Endothelial cell (in vitro differentiated cells): Measurements from ENCODE around the gene PDZD8. TPM values are rescaled to one million over a fixed set of nuclear protein-coding genes. Genes with fewer than 3 reads are reported as not detected.

ENCODE experiments used
- DNase-seq: peaks from one replicate; pipeline ENCODE4 v3.0.0; 2021; ENCODE audit warnings: low spot score
- H3K27ac Mint-ChIP-seq: one replicate; pipeline ENCODE4 v1.8.0; 2021; ENCODE audit warnings: mixed read lengths, inconsistent platforms; ENCODE audit not compliant: unreplicated experiment
- H3K27me3 Mint-ChIP-seq: one replicate; pipeline ENCODE4 v1.8.0; 2021; ENCODE audit warnings: mild to moderate bottlenecking, moderate library complexity, mixed read lengths, inconsistent platforms; ENCODE audit not compliant: unreplicated experiment
- H3K36me3 Mint-ChIP-seq: one replicate; pipeline ENCODE4 v1.8.0; 2021; ENCODE audit warnings: mild to moderate bottlenecking, low read depth, mixed read lengths, inconsistent platforms; ENCODE audit not compliant: unreplicated experiment
- H3K4me1 Mint-ChIP-seq: one replicate; pipeline ENCODE4 v1.8.0; 2021; ENCODE audit warnings: mild to moderate bottlenecking, mixed read lengths, inconsistent platforms; ENCODE audit not compliant: unreplicated experiment
- H3K4me3 Mint-ChIP-seq: one replicate; pipeline ENCODE4 v1.8.0; 2021; ENCODE audit warnings: mild to moderate bottlenecking, mixed read lengths, inconsistent platforms; ENCODE audit not compliant: unreplicated experiment
- H3K9me3 Mint-ChIP-seq: one replicate; pipeline ENCODE4 v1.8.0; 2021; ENCODE audit warnings: mixed read lengths, inconsistent platforms; ENCODE audit not compliant: unreplicated experiment
- long read RNA-seq: library from polyadenylated mRNA; unstranded; transcript quantifications from one replicate; pipeline ENCODE4 v2.0.0, GENCODE V29; 2020; ENCODE audit not compliant: unreplicated experiment
- total RNA-seq: library from RNA; stranded (reverse); fragmentation: NEBNext Ultra II Directional; extraction: Animal tissue kit (Norgen Biotek cat#: 25700); gene quantifications from one replicate; pipeline ENCODE4 v1.2.1, GENCODE V29; 2021; ENCODE audit not compliant: unreplicated experiment
- TF ChIP-seq, protein P1 (sequence below): fragments of 200-600 bp; sonication (generic); IDR thresholded peaks from one replicate; pipeline ENCODE4 v1.5.0; 2021; ENCODE audit warnings: antibody characterized with exemption; ENCODE audit not compliant: unreplicated experiment

The PDZD8 gene, protein sequence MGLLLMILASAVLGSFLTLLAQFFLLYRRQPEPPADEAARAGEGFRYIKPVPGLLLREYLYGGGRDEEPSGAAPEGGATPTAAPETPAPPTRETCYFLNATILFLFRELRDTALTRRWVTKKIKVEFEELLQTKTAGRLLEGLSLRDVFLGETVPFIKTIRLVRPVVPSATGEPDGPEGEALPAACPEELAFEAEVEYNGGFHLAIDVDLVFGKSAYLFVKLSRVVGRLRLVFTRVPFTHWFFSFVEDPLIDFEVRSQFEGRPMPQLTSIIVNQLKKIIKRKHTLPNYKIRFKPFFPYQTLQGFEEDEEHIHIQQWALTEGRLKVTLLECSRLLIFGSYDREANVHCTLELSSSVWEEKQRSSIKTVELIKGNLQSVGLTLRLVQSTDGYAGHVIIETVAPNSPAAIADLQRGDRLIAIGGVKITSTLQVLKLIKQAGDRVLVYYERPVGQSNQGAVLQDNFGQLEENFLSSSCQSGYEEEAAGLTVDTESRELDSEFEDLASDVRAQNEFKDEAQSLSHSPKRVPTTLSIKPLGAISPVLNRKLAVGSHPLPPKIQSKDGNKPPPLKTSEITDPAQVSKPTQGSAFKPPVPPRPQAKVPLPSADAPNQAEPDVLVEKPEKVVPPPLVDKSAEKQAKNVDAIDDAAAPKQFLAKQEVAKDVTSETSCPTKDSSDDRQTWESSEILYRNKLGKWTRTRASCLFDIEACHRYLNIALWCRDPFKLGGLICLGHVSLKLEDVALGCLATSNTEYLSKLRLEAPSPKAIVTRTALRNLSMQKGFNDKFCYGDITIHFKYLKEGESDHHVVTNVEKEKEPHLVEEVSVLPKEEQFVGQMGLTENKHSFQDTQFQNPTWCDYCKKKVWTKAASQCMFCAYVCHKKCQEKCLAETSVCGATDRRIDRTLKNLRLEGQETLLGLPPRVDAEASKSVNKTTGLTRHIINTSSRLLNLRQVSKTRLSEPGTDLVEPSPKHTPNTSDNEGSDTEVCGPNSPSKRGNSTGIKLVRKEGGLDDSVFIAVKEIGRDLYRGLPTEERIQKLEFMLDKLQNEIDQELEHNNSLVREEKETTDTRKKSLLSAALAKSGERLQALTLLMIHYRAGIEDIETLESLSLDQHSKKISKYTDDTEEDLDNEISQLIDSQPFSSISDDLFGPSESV
- 25.6 TPM for total RNA-seq
- long read RNA-seq, full-length matches to known transcripts, result 2 of 6 reads
- long read RNA-seq, partial matches to known transcripts, result 0 of 6 reads
- long read RNA-seq, other reads (novel, unspliced or antisense), result 4 of 6 reads

GRCh38 chr10:117375360-117376178 lies at the start of gene PDZD8:
TSS of gene PDZD8 (minus strand) at chr10:117375440. CDS start at chr10:117375227, 213 bp downstream.
- Mint-ChIP-seq H3K27me3 (peaks cover 13% of the 10 kb centered on the region), H3K4me1 (peaks cover 10% of the 10 kb centered on the region), H3K27ac (peak within 1 kb of the TSS; percentile 76), H3K9me3 (no peaks in the 10 kb centered on the region), H3K4me3 (peak within 1 kb of the TSS; percentile 96), H3K36me3 (no peaks in the 10 kb centered on the region)
- peak; percentile 93 for DNase-seq
- TF ChIP-seq, protein P1, sequence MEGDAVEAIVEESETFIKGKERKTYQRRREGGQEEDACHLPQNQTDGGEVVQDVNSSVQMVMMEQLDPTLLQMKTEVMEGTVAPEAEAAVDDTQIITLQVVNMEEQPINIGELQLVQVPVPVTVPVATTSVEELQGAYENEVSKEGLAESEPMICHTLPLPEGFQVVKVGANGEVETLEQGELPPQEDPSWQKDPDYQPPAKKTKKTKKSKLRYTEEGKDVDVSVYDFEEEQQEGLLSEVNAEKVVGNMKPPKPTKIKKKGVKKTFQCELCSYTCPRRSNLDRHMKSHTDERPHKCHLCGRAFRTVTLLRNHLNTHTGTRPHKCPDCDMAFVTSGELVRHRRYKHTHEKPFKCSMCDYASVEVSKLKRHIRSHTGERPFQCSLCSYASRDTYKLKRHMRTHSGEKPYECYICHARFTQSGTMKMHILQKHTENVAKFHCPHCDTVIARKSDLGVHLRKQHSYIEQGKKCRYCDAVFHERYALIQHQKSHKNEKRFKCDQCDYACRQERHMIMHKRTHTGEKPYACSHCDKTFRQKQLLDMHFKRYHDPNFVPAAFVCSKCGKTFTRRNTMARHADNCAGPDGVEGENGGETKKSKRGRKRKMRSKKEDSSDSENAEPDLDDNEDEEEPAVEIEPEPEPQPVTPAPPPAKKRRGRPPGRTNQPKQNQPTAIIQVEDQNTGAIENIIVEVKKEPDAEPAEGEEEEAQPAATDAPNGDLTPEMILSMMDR, result no peak

DNA sequence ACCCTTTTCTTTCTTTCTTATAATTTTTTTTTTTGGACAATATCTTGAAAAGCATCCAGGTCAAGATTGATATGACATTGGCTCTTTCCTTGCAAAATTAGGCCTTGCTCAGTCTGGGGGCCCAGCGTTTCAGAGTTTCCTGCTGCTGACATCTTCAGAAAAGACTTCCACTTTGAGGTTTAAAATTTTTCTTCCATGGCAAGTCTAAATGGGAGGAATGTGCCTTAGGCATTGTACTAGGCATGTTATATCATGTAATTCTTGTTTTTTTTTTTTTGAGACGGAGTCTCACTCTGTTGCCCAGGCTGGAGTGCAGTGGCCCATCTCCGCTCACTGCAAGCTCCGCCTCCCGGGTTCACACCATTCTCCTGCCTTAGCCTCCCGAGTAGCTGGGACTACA lies 48.9 kb upstream of the PDZD8 start:
- no peak overlapping the region for H3K27ac Mint-ChIP-seq
- peaks cover 6% of the 10 kb centered on the region for H3K4me1 Mint-ChIP-seq
- H3K9me3 Mint-ChIP-seq, result no peaks in the 10 kb centered on the region
- no peak overlapping the region for H3K4me3 Mint-ChIP-seq
- H3K36me3 Mint-ChIP-seq, result no peaks in the 10 kb centered on the region
- H3K27me3 Mint-ChIP-seq, result peaks cover 4% of the 10 kb centered on the region
- TF ChIP-seq, protein P1, result no peak
- DNase-seq, result no peak

GRCh38 chr10:117421985-117422384 lies 46.7 kb upstream of the PDZD8 start:
- H3K27ac Mint-ChIP-seq, result no peak overlapping the region
- TF ChIP-seq, protein P1, result no peak
- DNase-seq, result no peak
- no peaks in the 10 kb centered on the region for H3K9me3 Mint-ChIP-seq
- peaks cover 10% of the 10 kb centered on the region for H3K4me1 Mint-ChIP-seq
- no peak overlapping the region for H3K4me3 Mint-ChIP-seq
- peaks cover 2% of the 10 kb centered on the region for H3K27me3 Mint-ChIP-seq
- no peaks in the 10 kb centered on the region for H3K36me3 Mint-ChIP-seq

DNA sequence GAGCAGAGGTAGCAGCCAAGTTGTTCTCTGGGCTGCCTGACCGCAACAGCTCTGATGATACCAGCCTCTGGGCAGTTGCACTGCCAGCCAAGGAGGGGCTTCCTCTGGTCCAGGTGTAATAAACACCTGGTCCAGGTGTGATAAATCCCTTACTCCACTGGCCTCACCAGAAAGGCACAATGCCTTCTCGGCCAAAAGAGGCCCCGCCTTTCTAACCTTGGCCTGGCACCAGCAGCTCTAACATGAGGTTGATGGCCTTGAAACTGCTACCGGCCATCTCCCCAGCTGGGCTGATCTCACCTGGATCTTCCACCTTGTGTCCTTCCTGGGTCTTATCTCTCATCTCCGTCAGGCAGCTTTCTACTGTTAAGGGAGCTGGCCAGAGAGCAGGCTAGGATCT lies 45.5 kb upstream of the PDZD8 start:
- H3K9me3 Mint-ChIP-seq, result no peaks in the 10 kb centered on the region
- no peak for DNase-seq
- H3K36me3 Mint-ChIP-seq, result no peaks in the 10 kb centered on the region
- TF ChIP-seq, protein P1, result no peak
- no peak overlapping the region for H3K4me3 Mint-ChIP-seq
- H3K27ac Mint-ChIP-seq, result no peak overlapping the region
- peaks cover 10% of the 10 kb centered on the region for H3K4me1 Mint-ChIP-seq
- H3K27me3 Mint-ChIP-seq, result peaks cover 2% of the 10 kb centered on the region
